Measurements from ENCODE around the gene MYO1A. TPM values are rescaled to one million over a fixed set of nuclear protein-coding genes. Genes with fewer than 3 reads are reported as not detected.

The MYO1A gene
- total RNA-seq, 2 donors from 2014 or later, result 0.08 TPM; not detected in 1

GRCh38 chr12:56998316-56998715 is 51.6 kb downstream of the MYO1A start:
- Histone ChIP-seq H3K4me1 (peaks cover 0 to 16% of the 10 kb centered on the region in 2 donors), H3K9me3 (no peaks in the 10 kb centered on the region), H3K27ac (no peak overlapping the region), H3K36me3 (peaks cover 22% of the 10 kb centered on the region), H3K4me3 (no peak overlapping the region), H3K27me3 (no peaks in the 10 kb centered on the region)
- TF ChIP-seq, protein P1, sequence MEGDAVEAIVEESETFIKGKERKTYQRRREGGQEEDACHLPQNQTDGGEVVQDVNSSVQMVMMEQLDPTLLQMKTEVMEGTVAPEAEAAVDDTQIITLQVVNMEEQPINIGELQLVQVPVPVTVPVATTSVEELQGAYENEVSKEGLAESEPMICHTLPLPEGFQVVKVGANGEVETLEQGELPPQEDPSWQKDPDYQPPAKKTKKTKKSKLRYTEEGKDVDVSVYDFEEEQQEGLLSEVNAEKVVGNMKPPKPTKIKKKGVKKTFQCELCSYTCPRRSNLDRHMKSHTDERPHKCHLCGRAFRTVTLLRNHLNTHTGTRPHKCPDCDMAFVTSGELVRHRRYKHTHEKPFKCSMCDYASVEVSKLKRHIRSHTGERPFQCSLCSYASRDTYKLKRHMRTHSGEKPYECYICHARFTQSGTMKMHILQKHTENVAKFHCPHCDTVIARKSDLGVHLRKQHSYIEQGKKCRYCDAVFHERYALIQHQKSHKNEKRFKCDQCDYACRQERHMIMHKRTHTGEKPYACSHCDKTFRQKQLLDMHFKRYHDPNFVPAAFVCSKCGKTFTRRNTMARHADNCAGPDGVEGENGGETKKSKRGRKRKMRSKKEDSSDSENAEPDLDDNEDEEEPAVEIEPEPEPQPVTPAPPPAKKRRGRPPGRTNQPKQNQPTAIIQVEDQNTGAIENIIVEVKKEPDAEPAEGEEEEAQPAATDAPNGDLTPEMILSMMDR (IDR thresholded peaks at IDR 0.05), result no peak
- DNase-seq (ENCODE audit: low spot score), result no peak

- H3K27me3 ChIP-seq, result no peaks in the 10 kb centered on the region
- H3K27ac ChIP-seq, result no peak overlapping the region
- H3K9me3 ChIP-seq, result no peaks in the 10 kb centered on the region
- H3K36me3 ChIP-seq, result peaks cover 9% of the 10 kb centered on the region
- TF ChIP-seq, protein P1 (IDR thresholded peaks at IDR 0.05), result no peak
- peaks cover 0 to 13% of the 10 kb centered on the region in 2 donors for H3K4me1 ChIP-seq
- no peak overlapping the region for H3K4me3 ChIP-seq
- peak; percentile 38 for DNase-seq (ENCODE audit: low spot score)
Observed at GRCh38 chr12:56996793-56997545, 53.0 kb downstream of the MYO1A start.

GRCh38 chr12:56995930-56996496 is 53.9 kb downstream of the MYO1A start:
- Histone ChIP-seq H3K4me1 (peaks cover 0 to 12% of the 10 kb centered on the region in 2 donors), H3K27ac (no peak overlapping the region), H3K4me3 (no peak overlapping the region), H3K36me3 (peaks cover 5% of the 10 kb centered on the region), H3K9me3 (no peaks in the 10 kb centered on the region), H3K27me3 (no peaks in the 10 kb centered on the region)
- peak; percentile 42 for DNase-seq (ENCODE audit: low spot score)
- TF ChIP-seq, protein P1 (IDR thresholded peaks at IDR 0.05), result no peak

GRCh38 chr12:56995201-56995929 is 54.6 kb downstream of the MYO1A start:
- peaks cover 5% of the 10 kb centered on the region for H3K36me3 ChIP-seq
- TF ChIP-seq, protein P1 (IDR thresholded peaks at IDR 0.05), result no peak
- peak; percentile 30 for DNase-seq (ENCODE audit: low spot score)
- no peak overlapping the region for H3K27ac ChIP-seq
- H3K4me3 ChIP-seq, result no peak overlapping the region
- no peaks in the 10 kb centered on the region for H3K9me3 ChIP-seq
- H3K27me3 ChIP-seq, result no peaks in the 10 kb centered on the region
- H3K4me1 ChIP-seq, result peaks cover 0 to 15% of the 10 kb centered on the region in 2 donors

DNA sequence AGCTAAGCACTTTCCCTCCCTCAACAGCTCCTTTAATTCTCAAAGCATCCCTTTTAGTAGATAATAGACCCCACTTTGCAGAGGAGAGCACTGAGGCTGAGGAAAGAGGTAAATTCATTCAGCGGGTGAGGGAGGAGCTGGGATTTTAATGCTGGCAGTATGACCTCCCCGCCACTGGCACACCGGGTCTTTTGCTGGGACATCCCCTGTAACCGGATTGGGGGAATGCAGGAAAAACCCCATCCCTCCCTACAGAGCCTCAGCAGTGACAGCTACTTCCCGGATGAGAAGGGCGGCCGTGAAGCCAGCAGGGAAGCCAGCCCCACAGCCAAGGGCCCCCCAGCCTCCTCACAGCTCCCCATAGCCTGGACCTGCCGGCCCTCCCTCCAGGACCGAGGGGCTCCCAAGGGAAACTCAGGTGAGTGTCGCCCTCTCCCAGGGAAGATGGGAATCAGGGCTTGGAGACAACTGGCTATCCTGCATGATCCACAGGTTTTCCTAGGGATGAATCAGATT is 55.6 kb downstream of the MYO1A start:
- no peak overlapping the region for H3K4me3 ChIP-seq
- no peak for DNase-seq (ENCODE audit: low spot score)
- H3K27ac ChIP-seq, result no peak overlapping the region
- H3K27me3 ChIP-seq, result no peaks in the 10 kb centered on the region
- no peaks in the 10 kb centered on the region for H3K9me3 ChIP-seq
- H3K36me3 ChIP-seq, result peaks cover 5% of the 10 kb centered on the region
- TF ChIP-seq, protein P1 (IDR thresholded peaks at IDR 0.05), result no peak
- H3K4me1 ChIP-seq, result peaks cover 0 to 15% of the 10 kb centered on the region in 2 donors
